Measurements from ENCODE around the gene CCDC57.
A peak's percentile ranks its signal among the peaks of the same experiment; 100 is the strongest.
"Not testable (repeated sequence)": the region's sequence is repeated elsewhere in the genome, so short reads cannot be mapped to it uniquely, and the experiment has no call there.

The CCDC57 gene

DNA sequence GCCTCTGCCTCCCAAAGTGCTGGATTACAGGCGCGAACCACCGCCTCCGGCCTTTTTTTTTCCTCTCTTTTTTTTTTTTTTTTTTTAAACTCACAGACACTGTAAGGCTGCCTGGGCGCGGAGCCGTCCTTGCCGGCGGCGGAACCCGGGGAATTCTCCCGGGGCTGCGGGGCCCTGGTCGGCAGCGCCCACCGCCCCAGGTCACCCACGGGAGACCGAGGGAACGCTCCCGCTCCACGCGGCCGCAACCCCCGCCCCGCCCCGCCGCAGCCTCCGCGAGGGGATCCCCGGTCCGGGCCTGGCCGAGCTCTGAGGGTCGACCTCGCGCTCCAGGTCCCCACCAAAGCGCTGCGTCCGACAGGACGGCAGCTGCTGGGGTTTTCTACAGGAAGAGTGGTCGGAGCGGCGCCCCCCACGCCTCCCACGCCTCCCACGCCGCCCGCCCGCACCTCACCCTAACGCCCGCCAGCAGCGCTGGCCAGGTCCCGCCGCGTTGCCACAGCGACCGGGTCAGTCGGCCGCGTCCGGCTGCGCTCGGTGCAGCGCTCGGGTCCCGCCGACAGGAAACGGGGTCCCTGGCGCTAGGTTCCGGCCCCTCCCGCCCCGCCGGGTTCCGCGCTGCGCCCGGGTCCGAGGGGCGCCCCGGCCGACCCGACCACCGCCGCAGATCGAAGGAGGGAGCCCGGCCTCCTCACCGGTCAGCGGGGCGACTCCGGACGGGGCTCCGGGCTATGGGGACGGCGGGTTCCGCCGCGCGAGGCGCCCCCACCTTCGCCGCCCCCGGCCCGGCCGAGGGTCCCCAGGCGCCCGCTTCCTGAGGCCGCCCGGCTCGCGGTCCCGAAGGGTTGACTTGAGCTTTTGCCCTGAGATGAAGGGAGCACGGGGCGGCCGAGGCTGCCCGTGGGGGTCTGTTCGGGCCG is at the start of gene CCDC57:
CCDC57 (minus strand) TSS at position 512 of the 920 bp plus-strand sequence. CDS start 10,898 bp downstream, outside the sequence.
- peak; percentile 19 for DNase-seq

GRCh38 chr17:82262344-82262743 is 49.7 kb upstream of the CCDC57 start:
- no peak for DNase-seq

- not testable (repeated sequence) for DNase-seq
These were observed 47.6 kb upstream of the CCDC57 start for GRCh38 chr17:82259972-82260961.

GRCh38 chr17:82258555-82258954 is 45.9 kb upstream of the CCDC57 start:
- no peak for DNase-seq

GRCh38 chr17:82257473-82257872 is 44.8 kb upstream of the CCDC57 start:
- no peak for DNase-seq

GRCh38 chr17:82256242-82256885 is 43.7 kb upstream of the CCDC57 start:
- DNase-seq = no peak

DNA sequence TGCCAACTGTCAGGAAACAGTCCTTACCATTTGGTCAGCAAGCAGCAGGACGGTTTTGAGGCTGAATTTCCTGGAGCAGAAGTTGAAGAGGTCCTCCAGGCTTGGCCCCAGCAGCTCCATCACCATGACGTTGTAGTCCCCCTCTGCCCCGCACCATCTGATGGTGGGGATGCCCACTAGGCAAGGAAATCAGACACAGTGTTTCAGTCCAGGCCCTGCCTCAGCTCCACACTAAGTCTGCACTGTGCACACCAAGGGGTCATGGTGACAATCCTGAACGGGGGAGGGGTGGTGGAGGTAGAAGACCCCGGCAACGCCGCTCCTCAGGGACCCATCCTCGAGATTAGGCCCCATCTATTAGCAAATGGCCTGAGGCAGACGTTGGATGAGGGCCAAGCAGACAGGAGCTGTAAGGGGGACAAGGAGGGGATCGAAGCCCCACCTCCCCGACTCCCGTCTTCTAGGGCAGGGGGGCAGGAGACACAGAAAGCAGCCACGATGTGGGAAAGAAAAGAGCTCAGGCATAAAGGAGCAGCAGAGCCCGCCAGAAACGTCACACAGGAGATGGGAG is 42.8 kb upstream of the CCDC57 start:
- DNase-seq = no peak

GRCh38 chr17:82254746-82255145 is 42.1 kb upstream of the CCDC57 start:
- DNase-seq = not testable (repeated sequence)

- DNase-seq = not testable (repeated sequence)
These were observed 41.5 kb upstream of the CCDC57 start for GRCh38 chr17:82254096-82254495.

- DNase-seq = no peak
These were observed 40.5 kb upstream of the CCDC57 start for GRCh38 chr17:82253179-82253544.

DNA sequence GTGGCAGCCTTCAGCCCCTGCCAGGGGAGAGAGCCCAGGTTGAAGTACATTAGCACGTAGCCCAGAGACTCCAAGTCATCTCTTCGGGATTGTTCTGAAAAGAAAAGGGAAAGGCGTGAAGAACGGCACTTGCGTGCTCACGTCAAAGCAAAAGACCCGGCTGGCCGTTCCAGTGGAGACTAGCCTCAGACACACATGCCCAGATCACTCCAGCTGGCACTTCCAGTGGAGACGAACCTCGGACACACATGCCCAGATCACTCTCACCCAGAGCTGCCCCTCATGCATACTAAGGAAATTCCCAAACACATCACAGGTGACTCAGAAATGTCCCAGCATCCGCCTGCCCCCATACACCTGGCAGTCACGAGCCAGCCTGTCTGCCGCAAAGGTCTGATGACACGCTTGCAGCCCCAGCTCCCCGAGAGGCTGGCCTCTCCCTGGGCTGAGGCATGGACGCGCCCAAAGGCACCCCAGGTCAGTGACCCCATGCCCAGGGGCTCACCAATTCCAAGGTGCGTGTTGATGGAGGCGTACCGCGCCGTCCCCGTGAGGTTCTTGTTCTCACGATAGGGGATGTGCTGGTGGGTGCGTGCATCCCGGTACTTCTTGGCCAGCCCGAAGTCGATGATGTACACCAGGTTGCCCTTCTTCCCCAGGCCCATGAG is 40.0 kb upstream of the CCDC57 start:
- DNase-seq = no peak

DNA sequence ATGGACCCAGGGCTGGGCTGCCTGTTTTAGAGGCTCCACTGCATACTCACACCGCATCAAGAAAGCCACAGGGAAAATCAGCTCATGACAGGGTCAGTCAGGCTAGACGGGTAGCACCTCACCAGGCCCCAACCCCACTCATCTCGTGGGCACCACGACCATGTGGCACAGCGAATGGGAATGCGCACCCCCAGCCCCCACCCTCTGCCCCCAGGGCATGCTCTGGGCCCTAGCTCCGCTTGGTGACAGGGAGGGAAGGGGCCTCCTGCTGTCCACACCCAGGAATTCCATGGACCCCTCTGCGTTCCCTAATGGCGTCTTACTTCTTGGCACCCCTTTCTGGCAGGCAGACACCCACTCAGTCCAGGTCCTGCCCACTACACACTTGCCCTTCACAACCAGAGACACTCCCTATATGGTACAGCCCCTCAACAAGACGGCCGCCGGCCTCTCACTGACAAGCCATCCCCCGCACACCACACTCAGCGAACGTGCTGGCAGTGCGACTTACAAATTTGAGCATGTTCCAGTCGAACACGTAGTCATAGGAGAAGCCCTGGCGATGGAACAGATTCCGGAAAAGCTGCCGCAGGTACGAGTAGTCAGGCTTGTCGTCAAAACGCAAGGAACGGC is 38.3 kb upstream of the CCDC57 start:
- no peak for DNase-seq

DNA sequence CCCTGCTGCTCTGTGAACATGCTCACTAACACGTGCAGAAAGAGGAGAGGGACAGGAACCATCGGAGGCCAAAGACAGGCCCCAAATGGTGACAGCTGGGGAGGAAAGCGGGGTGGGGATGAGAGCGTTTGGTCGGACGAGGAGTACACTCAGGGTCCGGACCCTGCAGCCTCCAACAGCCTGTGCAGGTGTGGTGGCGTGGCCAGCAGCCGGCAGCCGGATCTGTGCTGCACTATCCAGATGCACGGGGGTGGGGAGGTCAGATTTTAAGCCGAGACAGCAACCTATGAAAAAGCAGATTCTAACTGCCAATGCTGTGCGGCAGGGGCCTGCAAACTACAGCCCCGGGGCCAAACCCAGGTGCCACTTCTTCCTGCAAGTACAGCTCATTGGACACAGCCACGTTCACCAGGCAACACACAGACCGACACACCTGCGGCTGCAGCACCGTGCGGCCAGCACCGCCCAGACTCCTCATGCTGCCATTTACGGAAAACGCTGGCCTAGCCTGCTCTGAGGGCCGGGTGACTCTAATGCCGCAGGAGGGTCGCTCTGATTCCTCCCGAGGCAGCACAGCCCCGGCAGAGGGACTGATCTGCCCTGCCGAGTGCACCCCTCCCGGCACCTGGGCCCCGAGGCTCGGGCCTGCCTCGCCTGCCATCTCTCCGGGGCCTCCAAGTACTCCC is 37.4 kb upstream of the CCDC57 start:
- no peak for DNase-seq

GRCh38 chr17:82248815-82249674 is 36.4 kb upstream of the CCDC57 start:
- no peak for DNase-seq

DNA sequence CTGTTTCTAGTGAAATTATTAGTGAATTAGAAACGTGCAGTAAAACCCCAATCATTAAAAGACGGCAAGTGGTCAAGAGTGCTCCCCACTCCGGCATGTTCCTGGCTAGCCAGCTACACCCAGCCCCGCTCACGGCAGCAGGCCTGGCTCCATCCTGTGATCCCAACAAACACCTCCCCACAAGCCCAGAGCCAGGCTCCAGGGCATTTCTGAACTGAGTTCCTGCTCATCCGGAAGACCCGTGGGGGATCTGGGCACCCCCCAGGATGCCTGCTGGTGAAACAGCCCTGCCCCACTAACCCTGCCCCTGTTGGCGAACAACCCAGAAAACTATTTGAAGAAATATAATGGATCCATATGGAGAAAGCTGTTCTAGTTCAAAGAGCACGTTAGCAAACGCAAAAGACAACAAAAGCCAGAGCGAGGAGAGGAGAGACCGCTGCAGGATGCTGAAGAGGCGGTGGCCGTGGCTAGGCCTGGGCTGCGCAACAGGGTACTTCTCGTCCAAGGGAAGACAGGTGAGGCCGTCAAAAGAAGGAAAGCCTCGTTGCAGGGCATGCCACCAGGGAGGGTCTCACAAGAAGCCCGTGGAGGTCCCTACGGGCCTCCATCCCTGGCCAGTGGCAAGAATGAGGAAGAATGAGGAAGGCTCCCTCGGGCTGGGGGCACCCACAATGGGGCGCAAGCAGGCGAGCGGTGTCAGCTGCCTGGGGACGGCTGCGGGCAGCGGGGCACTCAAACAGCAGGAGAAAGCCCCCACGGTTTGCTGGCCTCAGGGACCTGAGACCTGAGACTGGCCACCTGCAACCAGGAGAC is 35.4 kb upstream of the CCDC57 start:
- DNase-seq = no peak

- DNase-seq = no peak
These were observed 34.7 kb upstream of the CCDC57 start for GRCh38 chr17:82247182-82247823.

DNA sequence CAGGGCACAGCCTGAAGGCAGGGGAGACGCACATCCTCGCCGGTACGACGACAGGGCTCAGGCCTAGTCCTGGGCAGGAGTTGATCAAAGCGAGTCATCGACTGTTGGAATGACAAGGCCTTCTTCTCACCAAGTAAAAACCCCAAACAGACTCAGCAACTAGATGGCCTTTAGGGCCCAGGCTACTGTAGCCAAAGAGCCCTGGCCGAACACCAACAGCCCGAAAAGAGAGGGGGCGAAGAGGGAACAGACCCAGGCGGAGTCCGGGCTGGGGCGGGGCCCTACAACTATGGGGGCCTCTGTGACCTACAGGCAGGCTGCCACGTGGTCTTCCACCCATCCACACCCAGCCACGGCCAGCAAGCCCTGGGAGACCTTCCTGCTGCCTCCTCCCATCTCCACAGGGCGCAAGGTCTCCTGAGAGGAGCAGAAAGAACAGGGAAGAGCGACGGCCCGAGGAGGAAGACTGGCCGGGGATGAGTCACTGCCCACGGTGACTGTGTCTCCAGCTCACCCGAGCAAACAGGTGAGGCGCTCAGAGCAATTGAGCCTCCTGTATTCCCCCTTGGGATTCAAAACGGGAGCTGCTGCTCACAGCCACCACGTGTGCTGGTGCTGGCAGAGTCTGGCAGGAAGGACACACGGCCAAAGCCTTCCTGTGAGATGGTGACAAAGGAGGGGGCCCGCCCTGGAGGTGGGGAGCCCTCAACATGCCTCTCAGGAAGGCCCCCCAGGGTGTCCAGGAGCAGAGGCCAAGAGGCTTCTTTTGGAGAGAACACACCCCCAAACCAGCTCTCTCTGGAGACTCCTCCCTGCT is 33.9 kb upstream of the CCDC57 start:
- DNase-seq = no peak

GRCh38 chr17:82246040-82246364 is 33.4 kb upstream of the CCDC57 start:
- DNase-seq = no peak

All from NCI-H446 treated with DMSO at 0.1 percent for 48 hours (cell line).